ENCODE results near the gene SIM2. TPM values are rescaled to one million over a fixed set of nuclear protein-coding genes. Genes with fewer than 3 reads are reported as not detected.

Gene SIM2
- total and polyA plus RNA-seq, 2 of the 13 experiments (the other 11 are each of a cell fraction or from before 2014, with no cell fraction given): 0.36 to 0.53 TPM

DNA sequence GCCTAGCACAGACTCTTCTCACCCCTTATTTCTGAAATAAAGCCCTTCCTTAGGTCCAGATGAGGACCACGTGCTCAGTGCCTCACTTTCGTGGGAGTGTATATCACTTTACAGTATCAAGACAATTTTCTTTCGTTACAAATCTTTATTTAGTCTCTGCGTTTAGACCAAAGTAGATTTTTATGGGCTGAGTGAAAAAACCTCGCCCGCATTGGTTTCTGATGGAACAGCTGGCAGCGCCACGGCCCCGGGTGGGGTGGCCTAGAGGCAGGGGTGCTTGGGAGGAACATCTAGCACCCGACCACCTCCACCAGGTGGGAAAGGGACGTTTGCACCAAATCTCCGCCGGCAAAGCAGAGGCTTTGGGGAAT lies 7.6 kb downstream of the SIM2 start:
- Histone ChIP-seq H3K27ac (ENCODE audit: extremely low read length, insufficient read depth, low read length) (no peak overlapping the region), H3K9ac (ENCODE audit: insufficient read depth, low read depth, low read length) (no peak overlapping the region), H3K4me3 (replicated peaks in 1 of 3; ENCODE audit: insufficient read depth in 1 of 3, low read depth in 2 of 3, low read length in 3 of 3) (no peak overlapping the region), H2AFZ (ENCODE audit: low read length) (no peak overlapping the region), H3K36me3 (replicated peaks in 1 of 2; ENCODE audit: control insufficient read depth in 1 of 2, insufficient read depth in 2 of 2, low read length in 2 of 2) (no peaks in the 10 kb centered on the region), H3K4me2 (ENCODE audit: low read depth, low read length) (no peak overlapping the region), H4K20me1 (ENCODE audit: insufficient read depth, low read length) (no peaks in the 10 kb centered on the region), H3K4me1 (ENCODE audit: insufficient read depth, low read length) (no peaks in the 10 kb centered on the region), H3K9me3 (ENCODE audit: low read length) (no peaks in the 10 kb centered on the region), H3K27me3 (ENCODE audit: control insufficient read depth in 1 of 2, insufficient read depth in 2 of 2, low read length in 2 of 2) (peaks cover 1 to 35% of the 10 kb centered on the region in 2 experiments; a peak in 3 of 5 replicates), H3K79me2 (ENCODE audit: insufficient read depth, low read length) (no peaks in the 10 kb centered on the region)
- no peak for FAIRE-seq
- ChIA-PET POLR2A (no interaction called here), CTCF (ENCODE audit: low intra/inter-chr PET ratio, low total read pairs) (no interaction called here)
- WGBS (ENCODE audit: low lambda C conversion rate): 78% methylated on average over 13 of the region's 13 CpGs
- in situ Hi-C loops (cut with HindIII; ENCODE audit: extremely low pct_ligation_motif_present, low pct_unique_long_range_greater_than_20kb) (no loop called here), intact Hi-C loops (cut with micrococcal nuclease; ENCODE audit: unreplicated experiment) (no loop called here)
- no TSS peak for BruUV-seq (replicated peaks)
- no peak for DNase-seq (ENCODE audit: low spot score)
- no peak for TF ChIP-seq ZNF629 (CRISPR knock-in tag; conservative IDR thresholded peaks at IDR 0.05)
- TF ChIP-seq, protein P1, sequence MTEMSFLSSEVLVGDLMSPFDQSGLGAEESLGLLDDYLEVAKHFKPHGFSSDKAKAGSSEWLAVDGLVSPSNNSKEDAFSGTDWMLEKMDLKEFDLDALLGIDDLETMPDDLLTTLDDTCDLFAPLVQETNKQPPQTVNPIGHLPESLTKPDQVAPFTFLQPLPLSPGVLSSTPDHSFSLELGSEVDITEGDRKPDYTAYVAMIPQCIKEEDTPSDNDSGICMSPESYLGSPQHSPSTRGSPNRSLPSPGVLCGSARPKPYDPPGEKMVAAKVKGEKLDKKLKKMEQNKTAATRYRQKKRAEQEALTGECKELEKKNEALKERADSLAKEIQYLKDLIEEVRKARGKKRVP (CRISPR knock-in tag; IDR thresholded peaks at IDR 0.05): no peak
- no peak for TF ChIP-seq HMGA1 (CRISPR knock-in tag; conservative IDR thresholded peaks at IDR 0.05)
- no peak for TF ChIP-seq ZBTB7B (CRISPR knock-in tag; IDR thresholded peaks at IDR 0.05)
- no peak for TF ChIP-seq HNRNPUL1 (IDR thresholded peaks at IDR 0.05; ENCODE audit: low read depth, low read length)
- no peak for TF ChIP-seq ZSCAN30 (CRISPR knock-in tag; IDR thresholded peaks at IDR 0.05)
- no peak for TF ChIP-seq ZNF768 (CRISPR knock-in tag; IDR thresholded peaks at IDR 0.05)
- TF ChIP-seq BRCA1 (CRISPR knock-in tag; IDR thresholded peaks at IDR 0.05): no peak
- no peak for TF ChIP-seq ATAD3A (CRISPR knock-in tag; IDR thresholded peaks at IDR 0.05)
- ATAC-seq: no peak

All from HepG2 (cell line).